ENCODE data around the gene S1PR2. TPM values are rescaled to one million over a fixed set of nuclear protein-coding genes. Genes with fewer than 3 reads are reported as not detected.

S1PR2 gene
- total and polyA plus RNA-seq, 9 of the 15 experiments (the other 6 are each of a cell fraction or from before 2014, with no cell fraction given) = 1.5 to 3.9 (median 2.0) TPM

DNA sequence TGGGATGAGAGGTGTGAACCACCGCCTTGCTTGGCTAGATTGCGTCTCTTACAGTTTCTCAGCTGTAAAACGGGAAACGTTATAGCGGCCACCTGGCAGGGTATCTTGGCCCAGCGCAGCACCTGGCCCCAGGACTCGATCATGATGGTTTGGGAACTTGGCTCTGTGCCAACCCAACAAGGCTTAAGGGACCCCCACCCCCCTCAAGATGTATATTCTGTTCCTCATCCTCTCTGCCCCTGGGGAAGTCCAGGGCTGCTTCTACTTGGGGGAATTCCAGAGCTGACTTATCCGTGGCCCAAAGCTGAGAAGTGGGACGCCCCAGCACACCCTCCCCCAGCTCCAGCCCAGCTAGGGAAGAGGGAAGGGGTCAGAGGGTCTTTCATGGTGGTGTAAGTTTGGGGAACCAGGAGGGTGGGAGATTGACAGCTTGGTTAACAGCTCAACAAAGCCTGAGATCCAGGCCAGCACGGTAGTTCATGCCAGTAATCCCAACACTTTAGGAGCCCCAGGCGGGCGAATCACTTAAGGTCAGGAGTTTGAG, 40.5 kb upstream of the S1PR2 start:
- CTCF ChIA-PET (ENCODE audit: low intra/inter-chr PET ratio) = interaction anchor here (0.6 to 3.9 kb wide), 2 partner anchors 117 to 201 kb away, joined by 3 to 77 read pairs; no protein-coding TSS in a partner anchor
- H3K27ac ChIP-seq (ENCODE audit: extremely low read depth, low read depth, low read length) = peak overlapping the region; percentile 81; the same call in 2 of the 3 replicates
- H3K4me3 ChIP-seq = peak overlapping the region; percentile 48
- H3K9me3 ChIP-seq (replicated peaks; ENCODE audit: control insufficient read depth, insufficient read depth, low read depth, low read length) = no peaks in the 10 kb centered on the region
- no peaks in the 10 kb centered on the region for H4K20me1 ChIP-seq (replicated peaks; ENCODE audit: control insufficient read depth, insufficient read depth, low read length)
- peak overlapping the region; percentile 91 for H2AFZ ChIP-seq (ENCODE audit: low read depth, low read length)
- peak; percentile 9; the same call in 2 of the 3 replicates for ATAC-seq
- peak; percentile 65 for FAIRE-seq
- intact Hi-C loops (cut with micrococcal nuclease) = loop anchor here (1.0 to 2.0 kb wide), 2 partner anchors 62 to 109 kb away; partner anchors contain the start of genes RAVER1 and TYK2
- peak in 3 of 4 experiments; percentile 28 to 45 (median 43) for DNase-seq (ENCODE audit: extremely low read depth in 1 of 4, low spot score in 3 of 4)
- H3K9me1 ChIP-seq (ENCODE audit: control insufficient read depth, insufficient read depth, low read length) = no peaks in the 10 kb centered on the region
- H3K4me1 ChIP-seq (replicated peaks in 1 of 2; ENCODE audit: control insufficient read depth in 2 of 2, insufficient read depth in 2 of 2, low read length in 2 of 2) = peaks cover 16 to 33% of the 10 kb centered on the region in 2 experiments; a peak in 4 of 5 replicates
- no peaks in the 10 kb centered on the region for H3K27me3 ChIP-seq (ENCODE audit: control insufficient read depth in 2 of 2, insufficient read depth in 2 of 2, low read length in 2 of 2)
- in situ Hi-C loops (cut with MboI) = loop anchor here (5.0 kb wide), 1 partner anchor 116 kb away; no protein-coding TSS in a partner anchor
- H3K79me2 ChIP-seq (ENCODE audit: control insufficient read depth, insufficient read depth, low read length) = peaks cover 30% of the 10 kb centered on the region
- WGBS (ENCODE audit: insufficient coverage, low coverage, missing lambda C conversion rate) = 21% methylated on average over 12 of the region's 12 CpGs
- H3K36me3 ChIP-seq (ENCODE audit: control insufficient read depth, insufficient read depth, low read length) = peaks cover 28% of the 10 kb centered on the region; the same call in 2 of the 3 replicates
- H3K4me2 ChIP-seq (ENCODE audit: insufficient read depth, low read length) = peak overlapping the region; percentile 76
- BruUV-seq (replicated peaks) = TSS peak; percentile 82
- peak overlapping the region; percentile 73 to 93 for H3K9ac ChIP-seq (ENCODE audit: insufficient read depth in 1 of 2, low read depth in 2 of 2, low read length in 2 of 2)
- POLR2A ChIA-PET = interaction anchor here (0.6 to 3.7 kb wide), 13 partner anchors 7 to 147 kb away, joined by 3 to 74 read pairs (median 6); partner anchors contain the start of genes ICAM4, ICAM5 and TYK2
- no peak for TF ChIP-seq EWSR1 (IDR thresholded peaks at IDR 0.05; ENCODE audit: borderline replicate concordance, low read depth, partially characterized antibody)
- TF ChIP-seq COPS2 (conservative IDR thresholded peaks at IDR 0.05) = no peak
- TF ChIP-seq ZNF282 (CRISPR knock-in tag; IDR thresholded peaks at IDR 0.05) = 0 out of 2 replicates have a peak, but pooled peaks have one; percentile 57
- TF ChIP-seq SMAD1 (IDR thresholded peaks at IDR 0.05; ENCODE audit: low read depth, low read length, partially characterized antibody) = peak; percentile 96
- TF ChIP-seq NEUROD1 (IDR thresholded peaks at IDR 0.05; ENCODE audit: borderline replicate concordance, low read depth, low read length, partially characterized antibody) = no peak
- TF ChIP-seq, protein P1, sequence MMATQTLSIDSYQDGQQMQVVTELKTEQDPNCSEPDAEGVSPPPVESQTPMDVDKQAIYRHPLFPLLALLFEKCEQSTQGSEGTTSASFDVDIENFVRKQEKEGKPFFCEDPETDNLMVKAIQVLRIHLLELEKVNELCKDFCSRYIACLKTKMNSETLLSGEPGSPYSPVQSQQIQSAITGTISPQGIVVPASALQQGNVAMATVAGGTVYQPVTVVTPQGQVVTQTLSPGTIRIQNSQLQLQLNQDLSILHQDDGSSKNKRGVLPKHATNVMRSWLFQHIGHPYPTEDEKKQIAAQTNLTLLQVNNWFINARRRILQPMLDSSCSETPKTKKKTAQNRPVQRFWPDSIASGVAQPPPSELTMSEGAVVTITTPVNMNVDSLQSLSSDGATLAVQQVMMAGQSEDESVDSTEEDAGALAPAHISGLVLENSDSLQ (IDR thresholded peaks at IDR 0.05) = peak; percentile 70
- TF ChIP-seq ZNF583 (CRISPR knock-in tag; IDR thresholded peaks at IDR 0.05) = no peak
- TF ChIP-seq ZC3H11A (IDR thresholded peaks at IDR 0.05; ENCODE audit: low read depth, low read length) = no peak
- TF ChIP-seq ZNF24 (IDR thresholded peaks at IDR 0.05) = 0 out of 2 replicates have a peak, but pooled peaks have one; percentile 9
- TF ChIP-seq NFIC (IDR thresholded peaks at IDR 0.05) = peak; percentile 100
- TF ChIP-seq, protein P2, sequence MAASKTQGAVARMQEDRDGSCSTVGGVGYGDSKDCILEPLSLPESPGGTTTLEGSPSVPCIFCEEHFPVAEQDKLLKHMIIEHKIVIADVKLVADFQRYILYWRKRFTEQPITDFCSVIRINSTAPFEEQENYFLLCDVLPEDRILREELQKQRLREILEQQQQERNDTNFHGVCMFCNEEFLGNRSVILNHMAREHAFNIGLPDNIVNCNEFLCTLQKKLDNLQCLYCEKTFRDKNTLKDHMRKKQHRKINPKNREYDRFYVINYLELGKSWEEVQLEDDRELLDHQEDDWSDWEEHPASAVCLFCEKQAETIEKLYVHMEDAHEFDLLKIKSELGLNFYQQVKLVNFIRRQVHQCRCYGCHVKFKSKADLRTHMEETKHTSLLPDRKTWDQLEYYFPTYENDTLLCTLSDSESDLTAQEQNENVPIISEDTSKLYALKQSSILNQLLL (CRISPR knock-in tag; IDR thresholded peaks at IDR 0.05; ENCODE audit: borderline replicate concordance) = no peak
- TF ChIP-seq NFIX (CRISPR knock-in tag; IDR thresholded peaks at IDR 0.05; ENCODE audit: low read depth) = peak; percentile 98
- no peak for TF ChIP-seq ZKSCAN3 (CRISPR knock-in tag; IDR thresholded peaks at IDR 0.05)
- no peak for TF ChIP-seq ZNF444 (CRISPR knock-in tag; IDR thresholded peaks at IDR 0.05)
- TF ChIP-seq, protein P3, sequence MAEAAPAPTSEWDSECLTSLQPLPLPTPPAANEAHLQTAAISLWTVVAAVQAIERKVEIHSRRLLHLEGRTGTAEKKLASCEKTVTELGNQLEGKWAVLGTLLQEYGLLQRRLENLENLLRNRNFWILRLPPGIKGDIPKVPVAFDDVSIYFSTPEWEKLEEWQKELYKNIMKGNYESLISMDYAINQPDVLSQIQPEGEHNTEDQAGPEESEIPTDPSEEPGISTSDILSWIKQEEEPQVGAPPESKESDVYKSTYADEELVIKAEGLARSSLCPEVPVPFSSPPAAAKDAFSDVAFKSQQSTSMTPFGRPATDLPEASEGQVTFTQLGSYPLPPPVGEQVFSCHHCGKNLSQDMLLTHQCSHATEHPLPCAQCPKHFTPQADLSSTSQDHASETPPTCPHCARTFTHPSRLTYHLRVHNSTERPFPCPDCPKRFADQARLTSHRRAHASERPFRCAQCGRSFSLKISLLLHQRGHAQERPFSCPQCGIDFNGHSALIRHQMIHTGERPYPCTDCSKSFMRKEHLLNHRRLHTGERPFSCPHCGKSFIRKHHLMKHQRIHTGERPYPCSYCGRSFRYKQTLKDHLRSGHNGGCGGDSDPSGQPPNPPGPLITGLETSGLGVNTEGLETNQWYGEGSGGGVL (CRISPR knock-in tag; IDR thresholded peaks at IDR 0.05) = no peak
- TF ChIP-seq RAD21 (CRISPR knock-in tag; conservative IDR thresholded peaks at IDR 0.05 in 1 of 2, IDR thresholded peaks at IDR 0.05 in 1 of 2) = no peak
- no peak for TF ChIP-seq KLF6 (CRISPR knock-in tag; IDR thresholded peaks at IDR 0.05; ENCODE audit: borderline replicate concordance)
- TF ChIP-seq CCAR2 (IDR thresholded peaks at IDR 0.05; ENCODE audit: low read depth, low read length) = no peak
- peak; percentile 35; the same call in 1 of the 2 replicates for TF ChIP-seq ZBTB7A (IDR thresholded peaks at IDR 0.05; ENCODE audit: borderline replicate concordance, control insufficient read depth, low read depth, low read length)

All from K562 (cell line).